Gastrocnemius medialis (tissue), 4 donors: Measurements from ENCODE around the gene PGAP3.

Experiments used
- POLR2A ChIP-seq, 2 donors: fragments of 450-650 bp; IDR thresholded peaks; one replicate each; pipeline ENCODE4 v1.6.1; 2017; ENCODE audit warnings: antibody characterized with exemption in 2 of 2, mild to moderate bottlenecking in 2 of 2, moderate library complexity in 2 of 2
- TF ChIP-seq, protein P1 (sequence below), 5 experiments: fragments of 450-650 bp in 3 of 5; fragments of 200-600 bp in 2 of 5; sonication (generic) in 2 of 5; IDR thresholded peaks in 4 of 5; conservative IDR thresholded peaks in 1 of 5; 1 replicate in 4 of 5; 2 replicates in 1 of 5; pipeline ENCODE4 v1.5.1; 2016 to 2019; ENCODE audit warnings: antibody characterized with exemption in 5 of 5, mild to moderate bottlenecking in 3 of 5, moderate library complexity in 3 of 5

DNA sequence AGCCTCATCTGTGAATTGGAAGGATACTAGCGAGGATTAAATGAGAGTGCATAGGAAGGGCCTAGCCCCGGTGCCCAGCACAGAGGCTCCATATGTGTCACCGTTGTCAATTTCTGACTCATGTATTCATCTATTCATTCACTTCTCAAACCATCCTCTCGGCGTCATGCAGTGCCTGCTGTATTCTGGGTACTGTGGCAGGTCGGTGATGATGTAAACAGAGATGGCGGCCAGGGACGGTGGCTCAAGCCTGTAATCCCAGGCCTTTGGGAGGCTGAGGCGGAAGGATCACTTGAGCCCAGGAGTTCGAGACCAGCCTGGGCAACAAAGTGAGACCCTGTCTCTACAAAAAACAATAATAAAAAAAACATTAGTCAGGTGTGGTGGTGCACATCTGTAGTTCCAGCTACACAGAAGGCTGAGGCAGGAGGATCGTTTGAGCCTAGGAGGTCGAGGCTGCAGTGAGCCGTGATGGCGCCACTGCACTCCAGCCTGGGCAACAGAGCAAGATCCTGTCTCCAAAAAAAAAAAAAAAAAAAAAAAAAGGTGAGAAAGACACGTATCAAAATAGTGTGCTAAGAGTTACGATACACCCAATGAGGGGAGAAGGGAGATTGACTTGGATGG is 65.4 kb downstream of the PGAP3 start:
- TF ChIP-seq, protein P1, sequence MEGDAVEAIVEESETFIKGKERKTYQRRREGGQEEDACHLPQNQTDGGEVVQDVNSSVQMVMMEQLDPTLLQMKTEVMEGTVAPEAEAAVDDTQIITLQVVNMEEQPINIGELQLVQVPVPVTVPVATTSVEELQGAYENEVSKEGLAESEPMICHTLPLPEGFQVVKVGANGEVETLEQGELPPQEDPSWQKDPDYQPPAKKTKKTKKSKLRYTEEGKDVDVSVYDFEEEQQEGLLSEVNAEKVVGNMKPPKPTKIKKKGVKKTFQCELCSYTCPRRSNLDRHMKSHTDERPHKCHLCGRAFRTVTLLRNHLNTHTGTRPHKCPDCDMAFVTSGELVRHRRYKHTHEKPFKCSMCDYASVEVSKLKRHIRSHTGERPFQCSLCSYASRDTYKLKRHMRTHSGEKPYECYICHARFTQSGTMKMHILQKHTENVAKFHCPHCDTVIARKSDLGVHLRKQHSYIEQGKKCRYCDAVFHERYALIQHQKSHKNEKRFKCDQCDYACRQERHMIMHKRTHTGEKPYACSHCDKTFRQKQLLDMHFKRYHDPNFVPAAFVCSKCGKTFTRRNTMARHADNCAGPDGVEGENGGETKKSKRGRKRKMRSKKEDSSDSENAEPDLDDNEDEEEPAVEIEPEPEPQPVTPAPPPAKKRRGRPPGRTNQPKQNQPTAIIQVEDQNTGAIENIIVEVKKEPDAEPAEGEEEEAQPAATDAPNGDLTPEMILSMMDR (IDR thresholded peaks at IDR 0.05 in 4 of 5, conservative IDR thresholded peaks at IDR 0.05 in 1 of 5), result no peak
- TF ChIP-seq POLR2A (IDR thresholded peaks at IDR 0.05), result no peak
